ENCODE data around the gene SPOCK3. TPM values are rescaled to one million over a fixed set of nuclear protein-coding genes. Genes with fewer than 3 reads are reported as not detected.

The SPOCK3 gene
- polyA plus RNA-seq, 1 experiment = not detected

DNA sequence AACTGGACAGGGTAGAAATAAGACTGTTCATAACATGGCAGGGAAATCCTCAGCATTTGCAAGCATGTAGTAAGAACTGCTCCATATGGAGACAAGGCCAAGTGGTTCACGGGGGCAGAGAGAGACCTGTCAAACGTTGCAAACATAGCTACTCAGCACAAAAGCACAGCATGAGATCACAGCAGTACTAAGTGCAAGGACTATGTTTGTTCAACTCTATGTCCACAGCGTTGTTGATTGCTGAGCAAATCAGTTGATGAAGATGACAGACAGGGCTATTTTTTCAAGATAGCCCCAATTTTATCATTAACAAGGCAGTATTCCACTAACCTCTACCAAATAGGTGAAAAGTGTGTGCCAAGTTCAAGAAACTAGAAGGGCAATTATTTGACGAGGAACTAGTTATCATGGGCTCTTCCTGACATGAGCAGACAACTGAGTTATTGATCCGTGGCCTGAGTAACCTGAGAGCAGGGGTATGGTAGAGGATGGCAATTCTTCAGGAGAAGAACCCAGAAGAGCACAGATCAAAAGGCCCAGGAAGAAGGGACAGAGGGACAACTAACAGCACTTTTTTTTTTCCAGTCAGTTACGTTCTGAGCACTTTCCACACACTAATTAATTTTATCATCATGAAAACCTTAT lies 57.4 kb downstream of the SPOCK3 start:
- Histone ChIP-seq H3K4me3 (ENCODE audit: low read depth, low read length) (no peak overlapping the region), H3K27me3 (ENCODE audit: control insufficient read depth, insufficient read depth, low read length) (no peaks in the 10 kb centered on the region), H3K36me3 (ENCODE audit: control insufficient read depth, insufficient read depth, low read length) (no peaks in the 10 kb centered on the region)
- CTCF ChIA-PET = no interaction called here
- POLR2A ChIA-PET = no interaction called here
- DNase-seq (ENCODE audit: low read depth) = no peak
- TF ChIP-seq, protein P1, sequence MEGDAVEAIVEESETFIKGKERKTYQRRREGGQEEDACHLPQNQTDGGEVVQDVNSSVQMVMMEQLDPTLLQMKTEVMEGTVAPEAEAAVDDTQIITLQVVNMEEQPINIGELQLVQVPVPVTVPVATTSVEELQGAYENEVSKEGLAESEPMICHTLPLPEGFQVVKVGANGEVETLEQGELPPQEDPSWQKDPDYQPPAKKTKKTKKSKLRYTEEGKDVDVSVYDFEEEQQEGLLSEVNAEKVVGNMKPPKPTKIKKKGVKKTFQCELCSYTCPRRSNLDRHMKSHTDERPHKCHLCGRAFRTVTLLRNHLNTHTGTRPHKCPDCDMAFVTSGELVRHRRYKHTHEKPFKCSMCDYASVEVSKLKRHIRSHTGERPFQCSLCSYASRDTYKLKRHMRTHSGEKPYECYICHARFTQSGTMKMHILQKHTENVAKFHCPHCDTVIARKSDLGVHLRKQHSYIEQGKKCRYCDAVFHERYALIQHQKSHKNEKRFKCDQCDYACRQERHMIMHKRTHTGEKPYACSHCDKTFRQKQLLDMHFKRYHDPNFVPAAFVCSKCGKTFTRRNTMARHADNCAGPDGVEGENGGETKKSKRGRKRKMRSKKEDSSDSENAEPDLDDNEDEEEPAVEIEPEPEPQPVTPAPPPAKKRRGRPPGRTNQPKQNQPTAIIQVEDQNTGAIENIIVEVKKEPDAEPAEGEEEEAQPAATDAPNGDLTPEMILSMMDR (IDR thresholded peaks at IDR 0.05; ENCODE audit: insufficient read depth, low read depth, low read length) = no peak

DNA sequence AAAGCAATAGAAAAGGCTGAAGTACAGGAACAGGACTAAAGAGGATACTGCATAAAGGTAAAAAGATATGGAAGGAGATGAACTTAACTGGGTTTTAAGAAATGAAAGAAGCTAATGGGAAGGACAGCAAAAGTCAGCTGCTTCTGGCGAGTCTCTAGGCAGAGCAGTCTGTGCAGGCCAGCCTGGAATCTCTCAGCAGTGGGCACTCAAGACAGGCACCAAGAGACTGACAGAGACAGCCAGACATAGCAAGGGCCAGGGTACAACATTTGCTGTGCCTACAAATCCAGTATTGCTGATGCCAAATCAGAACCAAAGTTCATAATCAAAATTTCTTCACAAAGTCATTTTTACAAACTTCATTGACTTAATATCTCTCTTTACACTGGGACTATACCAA lies 62.4 kb downstream of the SPOCK3 start:
- H3K4me3 ChIP-seq (ENCODE audit: low read depth, low read length) = no peak overlapping the region
- ChIA-PET POLR2A (no interaction called here), CTCF (no interaction called here)
- no peaks in the 10 kb centered on the region for H3K27me3 ChIP-seq (ENCODE audit: control insufficient read depth, insufficient read depth, low read length)
- no peak for DNase-seq (ENCODE audit: low read depth)
- no peaks in the 10 kb centered on the region for H3K36me3 ChIP-seq (ENCODE audit: control insufficient read depth, insufficient read depth, low read length)
- TF ChIP-seq, protein P1 (IDR thresholded peaks at IDR 0.05; ENCODE audit: insufficient read depth, low read depth, low read length) = no peak

DNA sequence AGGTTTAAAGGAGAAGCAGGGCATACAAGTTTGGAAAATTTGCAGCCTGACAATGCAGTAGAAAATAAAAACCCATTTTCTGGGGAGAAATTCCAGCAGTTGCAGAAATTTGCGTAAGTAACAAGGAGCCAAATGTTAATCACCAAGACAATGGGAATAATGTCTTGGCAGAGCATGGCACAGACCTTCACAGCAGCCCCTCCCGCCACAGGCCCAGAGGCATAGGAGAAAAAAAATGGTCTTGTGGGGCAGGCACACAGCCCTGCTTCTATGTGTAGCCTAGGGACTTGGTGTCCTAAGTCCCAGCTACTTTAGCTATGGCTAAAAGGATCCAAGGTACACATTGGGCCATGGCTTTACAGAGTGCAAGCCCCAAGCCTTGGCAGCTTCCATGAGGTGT lies 65.7 kb downstream of the SPOCK3 start:
- ChIA-PET POLR2A (no interaction called here), CTCF (no interaction called here)

DNA sequence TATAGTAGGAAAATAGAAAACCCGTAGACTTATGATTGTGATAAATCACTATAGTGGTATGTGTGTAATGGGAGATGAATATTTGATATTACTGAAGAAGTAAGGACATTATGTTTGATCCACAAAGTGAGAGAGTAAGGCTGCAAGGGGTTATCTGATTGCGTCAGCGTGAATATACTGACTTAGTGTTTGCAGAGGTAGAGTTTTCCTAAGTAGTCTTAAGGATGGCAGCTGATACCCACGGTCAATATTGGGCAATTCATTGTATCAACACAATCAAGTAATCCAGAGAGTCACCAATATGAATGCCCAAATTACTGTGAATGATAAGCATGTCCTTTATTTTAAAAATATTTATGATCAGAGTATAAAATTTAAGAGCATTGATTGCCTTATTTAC lies 83.7 kb downstream of the SPOCK3 start:
- Histone ChIP-seq H3K36me3 (ENCODE audit: control insufficient read depth, insufficient read depth, low read length) (no peaks in the 10 kb centered on the region), H3K4me3 (ENCODE audit: low read depth, low read length) (no peak overlapping the region), H3K27me3 (ENCODE audit: control insufficient read depth, insufficient read depth, low read length) (no peaks in the 10 kb centered on the region)
- POLR2A ChIA-PET = no interaction called here
- CTCF ChIA-PET = no interaction called here
- DNase-seq (ENCODE audit: low read depth) = no peak
- TF ChIP-seq, protein P1 (IDR thresholded peaks at IDR 0.05; ENCODE audit: insufficient read depth, low read depth, low read length) = no peak

More for the DNA sequence above, 65.7 kb downstream of the SPOCK3 start:
- H3K27me3 ChIP-seq (ENCODE audit: control insufficient read depth, insufficient read depth, low read length) = no peaks in the 10 kb centered on the region
- no peak for DNase-seq (ENCODE audit: low read depth)
- no peaks in the 10 kb centered on the region for H3K36me3 ChIP-seq (ENCODE audit: control insufficient read depth, insufficient read depth, low read length)
- no peak overlapping the region for H3K4me3 ChIP-seq (ENCODE audit: low read depth, low read length)
- TF ChIP-seq, protein P1 (IDR thresholded peaks at IDR 0.05; ENCODE audit: insufficient read depth, low read depth, low read length) = no peak

DNA sequence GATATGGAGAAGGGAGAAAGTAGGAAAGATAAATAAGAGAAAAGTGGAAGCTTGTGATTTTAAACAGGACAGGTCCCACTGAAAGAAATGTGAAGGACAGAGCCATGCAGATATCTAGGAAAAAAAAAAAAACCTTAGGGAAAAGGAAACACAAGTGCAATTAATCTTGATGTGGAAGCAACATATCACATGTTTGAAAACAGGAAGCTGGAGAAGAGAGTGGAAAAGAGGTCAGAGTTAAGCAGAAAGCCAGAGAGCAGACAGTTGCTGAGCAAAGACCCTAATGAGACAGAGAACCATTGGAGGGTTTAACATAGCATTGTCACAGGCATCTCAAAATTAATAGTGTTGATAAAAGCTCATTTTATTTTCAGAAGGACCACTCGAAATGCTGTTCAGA lies 89.7 kb downstream of the SPOCK3 start:
- no peak for DNase-seq (ENCODE audit: low read depth)
- ChIA-PET CTCF (no interaction called here), POLR2A (no interaction called here)
- TF ChIP-seq, protein P1 (IDR thresholded peaks at IDR 0.05; ENCODE audit: insufficient read depth, low read depth, low read length) = no peak
- no peaks in the 10 kb centered on the region for H3K36me3 ChIP-seq (ENCODE audit: control insufficient read depth, insufficient read depth, low read length)
- no peak overlapping the region for H3K4me3 ChIP-seq (ENCODE audit: low read depth, low read length)
- H3K27me3 ChIP-seq (ENCODE audit: control insufficient read depth, insufficient read depth, low read length) = no peaks in the 10 kb centered on the region

All from BJ (cell line).